HEK293 (cell line): ENCODE measurements around the gene TRIM46.

Experiments used
- PATZ1 ChIP-seq: fragments of 450-650 bp; formaldehyde crosslinking; IDR thresholded peaks from 2 replicates; pipeline ENCODE4 v1.5.1; 2016; ENCODE audit warnings: missing biosample characterization, missing genetic modification characterization
- YY1 ChIP-seq: fragments of 450-650 bp; formaldehyde crosslinking; IDR thresholded peaks from 2 replicates; pipeline ENCODE4 v1.5.1; 2018; ENCODE audit warnings: missing biosample characterization, missing genetic modification characterization
- ZBTB10 ChIP-seq: fragments of 450-650 bp; formaldehyde crosslinking; IDR thresholded peaks from 2 replicates; pipeline ENCODE4 v1.5.1; 2016; ENCODE audit warnings: missing biosample characterization, missing genetic modification characterization
- ZBTB11 ChIP-seq: fragments of 450-650 bp; formaldehyde crosslinking; conservative IDR thresholded peaks from 2 replicates; pipeline ENCODE4 v1.5.1; 2016; ENCODE audit warnings: low read depth, missing biosample characterization, missing genetic modification characterization
- ZBTB21 ChIP-seq: fragments of 450-650 bp; formaldehyde crosslinking; IDR thresholded peaks from 2 replicates; pipeline ENCODE4 v1.5.1; 2017; ENCODE audit warnings: missing biosample characterization, missing genetic modification characterization
- ZBTB44 ChIP-seq: fragments of 450-650 bp; IDR thresholded peaks from 2 replicates; pipeline ENCODE4 v1.5.1; 2018; ENCODE audit warnings: missing biosample characterization, mild to moderate bottlenecking, missing genetic modification characterization
- ZBTB7A ChIP-seq: fragments of 450-650 bp; formaldehyde crosslinking; IDR thresholded peaks from 2 replicates; pipeline ENCODE4 v1.5.1; 2016; ENCODE audit warnings: low read depth, missing biosample characterization, missing genetic modification characterization
- ZNF146 ChIP-seq: fragments of 450-650 bp; formaldehyde crosslinking; IDR thresholded peaks from 2 replicates; pipeline ENCODE4 v1.5.1; 2016; ENCODE audit warnings: missing biosample characterization, missing genetic modification characterization
- ZNF362 ChIP-seq: fragments of 450-650 bp; formaldehyde crosslinking; IDR thresholded peaks from 2 replicates; pipeline ENCODE4 v1.5.1; 2016; ENCODE audit warnings: missing biosample characterization, missing genetic modification characterization
- ZNF433 ChIP-seq: fragments of 450-650 bp; formaldehyde crosslinking; IDR thresholded peaks from 2 replicates; pipeline ENCODE4 v1.5.1; 2016; ENCODE audit warnings: missing biosample characterization, missing genetic modification characterization, low read depth
- ZNF473 ChIP-seq: fragments of 450-650 bp; formaldehyde crosslinking; IDR thresholded peaks from 2 replicates; pipeline ENCODE4 v1.5.1; 2017; ENCODE audit warnings: missing biosample characterization, missing genetic modification characterization
- ZNF488 ChIP-seq: fragments of 450-650 bp; formaldehyde crosslinking; IDR thresholded peaks from 2 replicates; pipeline ENCODE4 v1.5.1; 2016; ENCODE audit warnings: missing biosample characterization, missing genetic modification characterization
- ZNF518A ChIP-seq: fragments of 450-650 bp; formaldehyde crosslinking; conservative IDR thresholded peaks from 2 replicates; pipeline ENCODE4 v1.5.1; 2016; ENCODE audit warnings: low read depth, missing biosample characterization, missing genetic modification characterization
- ZNF600 ChIP-seq: fragments of 450-650 bp; formaldehyde crosslinking; IDR thresholded peaks from 2 replicates; pipeline ENCODE4 v1.5.1; 2016; ENCODE audit warnings: missing biosample characterization, missing genetic modification characterization
- ZNF701 ChIP-seq: fragments of 450-650 bp; formaldehyde crosslinking; IDR thresholded peaks from 2 replicates; pipeline ENCODE4 v1.5.1; 2016; ENCODE audit warnings: missing biosample characterization, missing genetic modification characterization
- ZNF777 ChIP-seq: fragments of 450-650 bp; formaldehyde crosslinking; IDR thresholded peaks from 2 replicates; pipeline ENCODE4 v1.5.1; 2017; ENCODE audit warnings: missing biosample characterization, missing genetic modification characterization, borderline replicate concordance
- ZXDB ChIP-seq: fragments of 450-650 bp; formaldehyde crosslinking; IDR thresholded peaks from 2 replicates; pipeline ENCODE4 v1.5.1; 2016; ENCODE audit warnings: missing biosample characterization, missing genetic modification characterization

TRIM46 gene

GRCh38 chr1:155127105-155127966 is 46.3 kb upstream of the TRIM46 start, which contains the start of gene EFNA1 (continued):
- TF ChIP-seq ZNF362 (tag by site-specific recombination) (no peak), ZNF518A (tag by site-specific recombination) (no peak), ZNF777 (tag by site-specific recombination) (no peak), ZNF473 (tag by site-specific recombination) (no peak), YY1 (tag by site-specific recombination) (no peak), ZBTB10 (tag by site-specific recombination) (peak; percentile 83; the same call in 1 of the 2 replicates), ZNF433 (tag by site-specific recombination) (no peak), ZBTB44 (tag by site-specific recombination) (no peak), ZBTB7A (tag by site-specific recombination) (0 out of 2 replicates have a peak, but pooled peaks have one; percentile 57), ZNF701 (tag by site-specific recombination) (no peak), ZNF600 (peak; percentile 80; the same call in 1 of the 2 replicates), ZNF146 (tag by site-specific recombination) (peak; percentile 31; the same call in 1 of the 2 replicates), ZXDB (tag by site-specific recombination) (peak; percentile 55), ZBTB21 (peak; percentile 56), ZBTB11 (tag by site-specific recombination) (peak; percentile 38; the same call in 1 of the 2 replicates), PATZ1 (tag by site-specific recombination) (peak; percentile 58), ZNF488 (tag by site-specific recombination) (peak; percentile 77; the same call in 1 of the 2 replicates)
